CD14-positive monocyte (primary cell): Measurements from ENCODE around the gene KCNQ1. TPM values are rescaled to one million over a fixed set of nuclear protein-coding genes. Genes with fewer than 3 reads are reported as not detected.

ENCODE experiments used
- DNase-seq, 3 donors: peaks; one replicate each; pipeline ENCODE4 v3.0.0-alpha.2; 2011 to 2022
- H2AFZ ChIP-seq: 2 replicates; pipeline ENCODE4 v1.6.0; 2012; ENCODE audit warnings: mild to moderate bottlenecking, low read depth, low read length, inconsistent platforms; ENCODE audit not compliant: insufficient read depth, poor library complexity, severe bottlenecking
- H3K27ac ChIP-seq, 2 donors: 1 replicate in 1 of 2; 2 replicates in 1 of 2; pipeline ENCODE4 v1.5.1; 2012 to 2013; ENCODE audit warnings: low read length in 2 of 2, control low read depth in 1 of 2, inconsistent platforms in 1 of 2, low read depth in 1 of 2, mild to moderate bottlenecking in 1 of 2
- H3K27me3 ChIP-seq, 2 donors: one replicate each; pipeline versions ENCODE4 v1.6.0 to v1.6.1; 2011 to 2013; ENCODE audit warnings: low read length in 2 of 2; ENCODE audit not compliant: control insufficient read depth in 2 of 2, insufficient read depth in 2 of 2
- H3K36me3 ChIP-seq, 2 donors: replicated peaks in 1 of 2; 1 replicate in 1 of 2; 2 replicates in 1 of 2; pipeline versions ENCODE4 v1.5.1 to v1.6.1; 2012 to 2013; ENCODE audit warnings: low read length in 2 of 2, control low read depth in 1 of 2, inconsistent platforms in 1 of 2, mild to moderate bottlenecking in 1 of 2; ENCODE audit not compliant: insufficient read depth in 2 of 2, control insufficient read depth in 1 of 2
- H3K4me1 ChIP-seq, 2 donors: 1 replicate in 1 of 2; 2 replicates in 1 of 2; pipeline versions ENCODE4 v1.5.1 to v1.6.1; 2012 to 2013; ENCODE audit warnings: low read length in 2 of 2, control low read depth in 1 of 2, inconsistent platforms in 1 of 2, mild to moderate bottlenecking in 1 of 2, moderate library complexity in 1 of 2; ENCODE audit not compliant: insufficient read depth in 2 of 2, control insufficient read depth in 1 of 2
- H3K4me2 ChIP-seq: replicated peaks from 2 replicates; pipeline ENCODE3; 2012; ENCODE audit warnings: low read length, moderate library complexity, mild to moderate bottlenecking; ENCODE audit not compliant: poor library complexity, severe bottlenecking; ENCODE audit errors: extremely low read depth
- H3K4me3 ChIP-seq, 3 experiments: fragments of 200-600 bp in 1 of 3; sonication (generic) in 1 of 3; replicated peaks in 1 of 3; 1 replicate in 2 of 3; 2 replicates in 1 of 3; pipeline ENCODE4 v1.5.1; 2011 to 2013; ENCODE audit warnings: low read length in 3 of 3, mild to moderate bottlenecking in 3 of 3, control low read depth in 2 of 3, low read depth in 2 of 3, inconsistent platforms in 1 of 3, moderate library complexity in 1 of 3
- H3K79me2 ChIP-seq: 2 replicates; pipeline ENCODE4 v1.6.0; 2012; ENCODE audit warnings: mild to moderate bottlenecking, control low read depth, inconsistent platforms, low read length, moderate library complexity; ENCODE audit not compliant: insufficient read depth
- H3K9ac ChIP-seq: 2 replicates; pipeline ENCODE4 v1.6.0; 2017; ENCODE audit warnings: low read length, mild to moderate bottlenecking; ENCODE audit not compliant: insufficient read depth, poor library complexity, severe bottlenecking
- H3K9me3 ChIP-seq, 2 donors: replicated peaks in 1 of 2; 1 replicate in 1 of 2; 2 replicates in 1 of 2; pipeline versions ENCODE4 v1.5.1 to v1.6.1; 2012 to 2013; ENCODE audit warnings: low read length in 2 of 2, control low read depth in 1 of 2; ENCODE audit not compliant: control insufficient read depth in 1 of 2, insufficient read depth in 1 of 2
- H4K20me1 ChIP-seq: 2 replicates; pipeline ENCODE4 v1.6.0; 2012; ENCODE audit warnings: mild to moderate bottlenecking, low read length, control low read depth, moderate library complexity; ENCODE audit not compliant: insufficient read depth
- H3K27ac Mint-ChIP-seq, 7 donors: one replicate each; pipeline ENCODE4 v1.8.0; 2020; ENCODE audit warnings: mild to moderate bottlenecking in 7 of 7, mixed read lengths in 7 of 7, moderate library complexity in 6 of 7, inconsistent platforms in 2 of 7
- H3K27me3 Mint-ChIP-seq, 3 donors: one replicate each; pipeline ENCODE4 v1.8.0; 2021 to 2022; ENCODE audit warnings: low read depth in 3 of 3, mild to moderate bottlenecking in 3 of 3, mixed read lengths in 3 of 3, moderate library complexity in 3 of 3, inconsistent platforms in 1 of 3
- H3K36me3 Mint-ChIP-seq, 2 donors: one replicate each; pipeline ENCODE4 v1.8.0; 2020; ENCODE audit warnings: mixed read lengths in 2 of 2, inconsistent platforms in 1 of 2, mild to moderate bottlenecking in 1 of 2
- H3K4me1 Mint-ChIP-seq: one replicate; pipeline ENCODE4 v1.8.0; 2020; ENCODE audit warnings: mild to moderate bottlenecking, mixed read lengths
- H3K4me3 Mint-ChIP-seq, 2 donors: one replicate each; pipeline ENCODE4 v1.8.0; 2020; ENCODE audit warnings: mild to moderate bottlenecking in 2 of 2, mixed read lengths in 2 of 2, moderate library complexity in 1 of 2
- H3K9me3 Mint-ChIP-seq, 7 donors: one replicate each; pipeline ENCODE4 v1.8.0; 2020 to 2022; ENCODE audit warnings: mixed read lengths in 7 of 7, mild to moderate bottlenecking in 6 of 7, moderate library complexity in 6 of 7, inconsistent platforms in 2 of 7
- CTCF ChIP-seq: fragments of 200-600 bp; IDR thresholded peaks from one replicate; pipeline ENCODE4 v1.8.0; 2022; ENCODE audit warnings: antibody characterized with exemption, mild to moderate bottlenecking
- WGBS: methylation state at CpG from one replicate; pipeline ENCODE4 v1.1.5; 2013; ENCODE audit warnings: missing lambda C conversion rate; ENCODE audit not compliant: insufficient coverage; 5-methylcytosine and 5-hydroxymethylcytosine counted together
- intact Hi-C, 2 donors: fragments of 100-400 bp; cut with micrococcal nuclease; formaldehyde crosslinking; loops; one replicate each; pipeline versions ENCODE4 v1.15.0 to v1.15.1; 2023
- polyA plus RNA-seq, 3 donors: library from polyadenylated mRNA; depleted of rRNA in 1 of 3; unstranded in 2 of 3; stranded (reverse) in 1 of 3; fragments of 300-500 nt in 2 of 3; fragments of >200 nt in 1 of 3; fragmentation: Illumina TruSeq in 2 of 3; gene quantifications; 1 replicate in 2 of 3; 2 replicates in 1 of 3; pipeline ENCODE4 v1.2.3, GENCODE V29; 2012 to 2021

KCNQ1 gene
- polyA plus RNA-seq, 3 donors, result 14.9 to 31.8 (median 21.6) TPM

DNA sequence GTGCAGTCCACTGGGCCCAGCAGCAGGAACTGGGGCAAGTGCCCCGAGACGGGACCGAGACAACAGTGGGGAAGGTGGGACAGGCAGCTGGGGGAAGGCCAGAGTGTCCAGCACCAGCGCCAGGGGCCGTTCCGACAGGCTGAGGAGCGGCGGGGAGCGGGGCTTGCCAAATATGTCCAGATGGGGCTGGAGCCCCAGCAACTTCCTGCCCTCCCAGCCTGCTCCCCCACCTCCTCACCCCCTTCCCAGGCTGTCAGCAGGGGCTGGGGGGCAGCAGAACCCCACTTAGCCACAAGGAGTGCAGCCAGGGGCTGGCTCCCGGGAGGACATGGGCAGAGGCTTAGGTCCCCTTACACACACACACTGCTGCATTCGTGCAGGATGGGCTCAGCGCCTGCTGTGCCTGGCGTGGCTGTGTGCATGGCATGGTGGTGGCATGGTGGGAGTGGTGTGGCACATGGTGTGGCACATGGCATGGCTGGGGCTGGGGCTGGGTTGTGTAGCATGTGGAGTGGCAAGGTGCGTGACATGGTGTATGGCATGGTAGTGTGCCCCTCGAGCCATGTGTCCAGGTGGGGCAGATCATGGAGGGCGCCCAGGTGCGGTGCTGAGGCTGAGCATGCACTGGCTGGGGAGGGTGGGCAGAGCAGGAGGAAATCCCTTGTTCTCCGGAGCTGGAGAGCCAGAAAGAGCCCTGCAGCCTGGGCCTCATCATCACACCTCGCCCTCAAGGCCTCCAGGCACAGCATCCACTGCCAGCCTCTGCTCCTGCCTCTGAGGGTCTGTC is 389.1 kb downstream of the KCNQ1 start:
- TF ChIP-seq CTCF, result no peak
- no peak overlapping the region for H3K4me3 Mint-ChIP-seq
- 89% methylated on average over 10 of the region's 19 CpGs for WGBS
- no peak overlapping the region for H3K4me2 ChIP-seq
- H3K27ac ChIP-seq, result no peak overlapping the region
- peaks cover 15 to 37% of the 10 kb centered on the region in 2 donors for H3K4me1 ChIP-seq
- H4K20me1 ChIP-seq, result peaks cover 57% of the 10 kb centered on the region
- H3K9me3 ChIP-seq, result peaks cover 3 to 7% of the 10 kb centered on the region in 2 donors
- peaks cover 0 to 1% of the 10 kb centered on the region in 2 donors for H3K36me3 ChIP-seq
- H3K79me2 ChIP-seq, result no peaks in the 10 kb centered on the region
- H3K27me3 Mint-ChIP-seq, result peaks cover 4 to 17% (median 10%) of the 10 kb centered on the region in 3 donors
- no peaks in the 10 kb centered on the region for H3K27me3 ChIP-seq
- H3K4me1 Mint-ChIP-seq, result peaks cover 31% of the 10 kb centered on the region
- H3K27ac Mint-ChIP-seq, result no peak overlapping the region
- peaks cover 7 to 10% (median 8%) of the 10 kb centered on the region in 7 donors for H3K9me3 Mint-ChIP-seq
- H2AFZ ChIP-seq, result no peak overlapping the region
- intact Hi-C loops, result no loop called here
- H3K9ac ChIP-seq, result no peak overlapping the region
- peaks cover 9 to 10% of the 10 kb centered on the region in 2 donors for H3K36me3 Mint-ChIP-seq
- no peak for DNase-seq
- H3K4me3 ChIP-seq, result no peak overlapping the region

DNA sequence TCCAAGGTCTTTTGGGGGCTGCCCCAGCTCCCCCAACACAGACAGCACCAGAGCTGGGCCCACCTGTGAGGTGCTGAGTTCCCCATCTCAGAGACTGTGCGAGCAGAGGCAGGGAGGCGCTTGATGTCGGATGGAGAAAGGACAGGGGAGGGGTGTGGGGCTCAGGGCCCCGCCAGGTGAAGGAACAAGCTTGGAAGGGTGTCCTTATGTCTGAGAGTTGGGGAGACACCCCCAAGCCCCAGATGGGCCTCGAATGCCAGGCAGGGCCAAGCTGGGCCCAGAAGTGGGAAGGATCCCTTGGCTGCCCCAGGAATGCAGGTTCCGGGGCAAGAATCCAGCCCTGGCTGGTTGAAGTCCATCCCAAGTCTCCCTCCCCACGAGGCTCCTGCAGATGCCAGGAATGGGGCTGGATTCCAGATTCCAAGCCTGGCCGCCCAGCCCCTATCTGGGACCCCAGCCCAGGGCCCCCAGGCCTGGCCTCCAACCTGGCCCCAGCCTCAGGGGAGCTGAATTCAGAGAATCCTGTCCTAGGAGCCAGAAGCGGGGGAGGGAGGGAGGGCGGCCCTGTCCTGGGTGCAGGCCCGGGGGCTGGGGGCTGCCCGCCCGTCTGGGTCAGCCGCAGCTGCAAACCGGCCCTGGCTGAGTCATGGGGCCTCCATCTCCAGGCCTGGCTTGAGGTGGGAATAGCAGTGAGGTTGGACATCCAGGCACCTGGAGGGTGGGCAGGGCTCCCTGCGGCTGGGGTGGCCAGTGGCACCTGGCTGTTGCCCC is 389.9 kb downstream of the KCNQ1 start:
- no peak overlapping the region for H3K4me3 Mint-ChIP-seq
- WGBS, result 99% methylated on average over 13 of the region's 16 CpGs

More for the DNA sequence above, 389.9 kb downstream of the KCNQ1 start:
- Histone ChIP-seq H2AFZ (no peak overlapping the region), H3K27ac (no peak overlapping the region), H3K4me3 (no peak overlapping the region), H3K79me2 (no peaks in the 10 kb centered on the region), H3K27me3 (no peaks in the 10 kb centered on the region), H3K4me1 (peaks cover 15 to 34% of the 10 kb centered on the region in 2 donors), H3K4me2 (no peak overlapping the region), H3K36me3 (no peaks in the 10 kb centered on the region), H3K9me3 (peaks cover 0 to 3% of the 10 kb centered on the region in 2 donors), H4K20me1 (peaks cover 57% of the 10 kb centered on the region), H3K9ac (no peak overlapping the region)
- Mint-ChIP-seq H3K9me3 (peaks cover 0 to 3% (median under 1%) of the 10 kb centered on the region in 7 donors), H3K4me1 (peaks cover 25% of the 10 kb centered on the region), H3K27me3 (peaks cover 4 to 17% (median 13%) of the 10 kb centered on the region in 3 donors), H3K27ac (no peak overlapping the region), H3K36me3 (peaks cover 5% of the 10 kb centered on the region in 2 donors)
- intact Hi-C loops, result no loop called here
- no peak for TF ChIP-seq CTCF
- DNase-seq, result no peak
